HUDEP-2 (cell line): Measurements from ENCODE around the gene DNAJC4.
A peak's percentile ranks its signal among the peaks of the same experiment; 100 is the strongest.

Experiments
- DNase-seq, 76 experiments: peaks; one replicate each; lab custom pipeline; 2025; ENCODE audit not compliant: unreplicated experiment in 76 of 76; lab: John Stamatoyannopoulos, UW

DNAJC4 gene

DNA sequence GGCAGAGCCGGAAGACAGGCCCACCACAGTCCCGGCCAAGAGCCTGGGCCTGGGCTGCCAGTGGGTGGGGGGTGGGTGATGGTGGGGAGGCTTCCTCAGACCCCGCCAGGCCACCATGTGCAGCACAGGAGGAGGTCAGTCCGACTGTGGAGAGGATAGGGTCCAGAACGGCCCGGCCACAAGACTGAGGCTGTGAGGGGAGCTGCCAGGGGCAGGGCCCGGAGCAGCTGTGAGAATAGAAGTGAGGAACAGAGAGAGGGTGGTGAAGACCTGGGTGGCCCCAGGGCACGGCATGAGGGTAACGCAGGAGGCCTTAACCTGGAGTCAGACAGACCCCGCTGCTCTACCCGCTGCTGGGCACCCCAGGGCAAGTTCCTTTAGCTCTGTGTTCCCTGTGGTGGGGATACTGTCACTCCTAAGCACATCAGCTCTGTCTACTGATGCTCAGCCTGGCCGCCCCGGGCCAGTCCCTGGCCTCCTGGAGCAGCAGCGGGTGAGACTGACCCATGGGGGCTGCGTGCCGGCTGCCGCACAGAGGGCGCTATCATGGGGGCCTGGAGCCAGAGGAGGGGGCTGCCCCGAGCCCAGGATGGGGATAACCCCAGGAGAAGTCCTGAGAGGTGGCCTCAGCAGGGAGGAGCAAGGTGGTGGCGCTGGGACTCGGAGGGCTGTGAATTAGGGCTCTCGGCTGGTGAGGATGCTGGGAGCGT lies 22.1 kb upstream of the DNAJC4 start:
- no peak for DNase-seq

DNA sequence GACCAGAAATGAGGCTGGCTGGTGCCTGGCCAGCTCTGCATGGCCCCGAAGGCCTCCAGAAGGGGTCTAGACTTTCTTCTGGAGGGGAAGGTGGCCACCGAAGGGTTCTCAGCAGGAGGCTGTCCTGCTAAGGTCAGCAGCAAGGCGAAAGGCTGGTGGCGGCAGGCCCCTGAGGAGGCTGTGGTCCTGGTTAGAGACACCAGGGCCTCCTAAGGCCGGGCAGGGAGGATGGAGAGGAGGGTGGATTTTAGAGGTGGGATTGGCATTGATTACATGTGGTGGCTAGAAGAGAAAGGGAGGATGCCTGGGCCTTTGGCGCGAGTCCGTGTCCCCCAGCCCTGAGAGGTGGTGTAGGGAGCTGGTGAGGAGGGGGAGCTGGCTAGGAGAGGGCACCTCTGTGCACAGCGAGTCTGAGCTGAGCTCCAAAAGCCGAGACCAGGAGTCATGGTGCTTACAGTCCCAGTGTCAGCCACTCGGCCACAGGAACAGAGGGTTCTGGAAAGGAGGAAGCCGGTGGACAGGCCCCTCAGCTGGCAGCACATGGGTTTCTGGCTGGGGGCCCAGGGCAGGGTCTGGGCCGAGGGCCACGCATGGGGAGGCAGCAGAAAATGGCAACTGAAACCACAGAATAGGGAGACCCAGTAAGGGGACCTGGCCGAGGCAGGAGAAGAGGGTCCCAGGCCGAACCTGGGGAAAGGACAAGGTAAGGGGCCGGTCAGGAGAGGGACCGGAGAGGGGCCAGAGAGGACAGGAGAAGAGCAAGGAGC lies 21.4 kb upstream of the DNAJC4 start:
- no peak for DNase-seq

DNA sequence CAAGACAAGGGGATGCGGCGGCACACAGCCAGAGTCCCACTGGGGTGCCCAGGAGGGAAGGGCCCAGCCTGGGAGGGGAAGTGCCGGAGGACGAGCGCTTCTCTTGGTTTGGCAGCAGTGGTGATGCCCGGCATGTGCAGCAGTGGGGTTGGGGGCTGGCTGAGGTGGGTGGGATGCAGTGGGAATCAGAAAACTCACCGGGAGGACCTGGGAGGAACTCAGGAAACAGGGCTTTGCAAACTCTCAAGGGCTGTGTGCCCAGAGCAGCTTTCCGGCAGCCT lies 20.8 kb upstream of the DNAJC4 start:
- DNase-seq = no peak

DNA sequence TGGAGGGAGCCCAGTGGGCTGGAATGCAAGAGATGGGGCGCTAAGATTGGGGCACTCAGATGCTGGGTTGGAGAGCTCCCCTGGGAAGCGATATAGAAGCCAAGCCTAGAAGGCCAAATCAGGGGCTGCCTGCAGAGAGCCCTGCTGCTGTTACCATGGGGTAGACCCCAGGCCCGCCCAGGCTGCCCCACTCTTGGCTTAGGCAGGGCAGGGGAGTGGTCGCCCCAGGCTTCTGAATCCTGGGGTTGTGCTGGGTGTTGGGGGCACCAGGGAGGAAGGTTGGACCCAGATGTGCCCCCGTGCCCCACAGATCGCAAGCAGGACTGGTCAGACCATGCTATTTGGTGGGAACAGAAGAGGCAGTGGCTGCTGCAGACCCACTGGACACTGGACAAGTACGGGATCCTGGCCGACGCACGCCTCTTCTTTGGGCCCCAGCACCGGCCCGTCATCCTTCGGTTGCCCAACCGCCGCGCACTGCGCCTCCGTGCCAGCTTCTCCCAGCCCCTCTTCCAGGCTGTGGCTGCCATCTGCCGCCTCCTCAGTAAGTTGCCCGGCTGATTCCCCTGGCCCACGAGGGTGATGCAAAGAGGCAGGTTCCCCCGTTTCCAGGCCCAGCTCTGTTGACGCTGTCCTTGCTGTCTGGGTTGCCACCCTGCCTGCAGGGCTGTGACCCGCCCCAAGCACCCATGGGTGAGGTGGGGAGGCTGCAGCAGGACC lies 19.9 kb upstream of the DNAJC4 start:
- no peak for DNase-seq

DNA sequence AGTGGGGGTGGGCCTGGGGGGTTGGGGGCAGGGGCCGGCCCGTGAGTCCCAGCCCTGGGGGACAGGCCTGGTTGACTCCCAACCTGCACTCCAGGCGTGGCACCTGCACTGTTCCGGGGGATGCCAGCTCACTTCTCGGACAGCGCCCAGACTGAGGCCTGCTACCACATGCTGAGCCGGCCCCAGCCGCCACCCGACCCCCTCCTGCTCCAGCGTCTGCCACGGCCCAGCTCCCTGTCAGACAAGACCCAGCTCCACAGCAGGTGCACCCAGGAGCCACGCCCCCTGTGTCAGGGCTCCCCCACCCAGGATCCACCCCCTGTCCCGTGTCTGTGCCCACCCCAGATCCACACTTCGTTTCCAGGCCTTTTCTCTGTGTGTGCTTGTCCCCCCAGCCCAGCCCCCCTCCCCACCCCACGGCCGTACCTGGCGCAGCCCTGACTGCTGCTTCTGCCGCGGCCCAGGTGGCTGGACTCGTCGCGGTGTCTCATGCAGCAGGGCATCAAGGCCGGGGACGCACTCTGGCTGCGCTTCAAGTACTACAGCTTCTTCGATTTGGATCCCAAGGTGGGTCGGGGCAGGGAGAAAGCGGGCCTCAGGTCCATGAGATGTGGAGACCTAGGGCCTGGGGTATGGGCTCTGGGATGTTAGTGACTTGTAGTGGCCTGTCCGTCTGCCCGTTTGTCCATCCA lies 19.0 kb upstream of the DNAJC4 start:
- no peak for DNase-seq

DNA sequence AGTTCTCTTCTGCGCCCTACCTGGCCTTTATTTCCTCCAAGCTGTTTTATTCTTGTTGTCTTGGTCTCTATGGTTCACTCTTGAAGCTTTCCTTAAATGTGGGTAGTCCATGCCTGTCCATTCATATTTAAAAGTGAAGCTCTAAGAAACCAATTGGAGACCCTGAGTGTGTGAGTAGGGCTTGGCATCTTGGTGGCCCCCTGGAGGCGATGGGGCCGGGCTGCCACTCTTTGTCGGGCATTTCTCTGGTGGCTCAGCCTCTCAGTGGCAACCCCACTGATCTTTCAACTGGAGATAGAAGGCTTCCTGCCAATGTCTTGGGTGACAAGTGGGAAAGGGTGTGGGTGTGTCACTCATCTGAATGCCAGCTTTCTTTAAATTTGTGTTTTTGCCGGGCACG lies 13.5 kb upstream of the DNAJC4 start:
- DNase-seq = no peak

DNA sequence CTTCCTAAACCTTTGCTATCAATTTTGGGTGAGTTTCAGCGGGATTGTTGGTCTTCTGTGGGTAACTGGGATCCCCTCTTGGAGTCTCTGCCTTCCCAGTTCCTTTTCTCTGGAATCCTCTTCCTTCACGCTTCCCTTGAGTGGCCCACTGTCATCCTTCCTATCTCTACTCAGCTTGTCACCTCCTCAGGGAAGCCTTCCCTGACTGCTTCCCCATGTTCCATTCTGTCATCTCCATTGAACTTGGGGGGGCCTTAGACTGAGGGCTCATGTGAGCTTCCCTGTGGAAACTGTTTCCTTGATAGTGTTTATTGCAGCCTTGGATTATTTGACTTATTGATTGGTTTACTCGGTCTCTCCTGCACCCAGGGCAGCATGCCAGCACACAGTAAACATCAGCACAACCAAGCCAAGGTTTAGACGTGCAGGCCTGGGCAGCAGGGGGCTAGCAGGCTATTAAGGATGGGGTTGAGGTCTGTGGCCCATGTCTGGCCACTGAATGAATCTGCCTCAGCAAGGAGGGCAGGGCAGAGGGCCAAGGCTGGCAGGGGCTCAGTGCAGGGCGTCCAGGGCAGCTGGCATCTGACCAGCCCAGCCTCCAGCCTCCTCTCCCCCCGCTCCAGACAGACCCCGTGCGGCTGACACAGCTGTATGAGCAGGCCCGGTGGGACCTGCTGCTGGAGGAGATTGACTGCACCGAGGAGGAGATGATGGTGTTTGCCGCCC lies 11.6 kb upstream of the DNAJC4 start:
- no peak for DNase-seq

DNA sequence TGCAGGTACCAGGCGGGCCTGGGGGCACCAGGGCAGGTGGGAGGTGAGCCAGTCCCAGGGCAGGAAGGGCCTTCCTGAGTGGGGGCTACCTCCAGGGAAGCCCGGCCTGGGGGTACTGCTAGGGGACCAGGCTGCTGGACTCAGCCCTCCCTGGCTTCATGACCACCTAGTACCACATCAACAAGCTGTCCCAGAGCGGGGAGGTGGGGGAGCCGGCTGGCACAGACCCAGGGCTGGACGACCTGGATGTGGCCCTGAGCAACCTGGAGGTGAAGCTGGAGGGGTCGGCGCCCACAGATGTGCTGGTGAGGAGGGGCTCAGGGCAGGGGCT lies 11.0 kb upstream of the DNAJC4 start:
- no peak for DNase-seq

DNA sequence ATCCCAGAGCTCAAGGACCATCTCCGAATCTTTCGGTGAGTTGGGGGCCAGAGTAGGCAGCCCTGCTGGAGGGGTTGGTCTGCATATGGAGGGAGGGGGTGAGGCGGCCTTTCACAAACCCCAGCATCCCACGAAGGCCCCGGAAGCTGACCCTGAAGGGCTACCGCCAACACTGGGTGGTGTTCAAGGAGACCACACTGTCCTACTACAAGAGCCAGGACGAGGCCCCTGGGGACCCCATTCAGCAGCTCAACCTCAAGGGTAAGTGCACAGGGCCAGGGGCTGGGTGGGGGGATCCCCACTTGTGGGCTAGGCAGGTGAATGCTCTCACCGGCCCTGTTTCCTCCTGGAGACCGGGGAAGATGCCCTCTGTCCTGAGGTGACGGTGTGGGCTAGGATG lies 10.6 kb upstream of the DNAJC4 start:
- no peak for DNase-seq

DNA sequence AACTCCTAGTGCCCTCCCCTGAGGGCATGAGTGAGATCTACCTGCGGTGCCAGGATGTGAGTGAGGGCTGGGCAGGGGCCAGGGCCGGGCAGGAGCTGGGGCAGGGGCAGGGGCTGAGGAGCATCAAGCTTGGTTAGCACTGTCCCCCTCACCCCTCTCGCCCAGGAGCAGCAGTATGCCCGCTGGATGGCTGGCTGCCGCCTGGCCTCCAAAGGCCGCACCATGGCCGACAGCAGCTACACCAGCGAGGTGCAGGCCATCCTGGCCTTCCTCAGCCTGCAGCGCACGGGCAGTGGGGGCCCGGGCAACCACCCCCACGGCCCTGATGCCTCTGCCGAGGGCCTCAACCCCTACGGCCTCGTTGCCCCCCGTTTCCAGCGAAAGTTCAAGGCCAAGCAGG lies 10.1 kb upstream of the DNAJC4 start:
- no peak for DNase-seq

DNA sequence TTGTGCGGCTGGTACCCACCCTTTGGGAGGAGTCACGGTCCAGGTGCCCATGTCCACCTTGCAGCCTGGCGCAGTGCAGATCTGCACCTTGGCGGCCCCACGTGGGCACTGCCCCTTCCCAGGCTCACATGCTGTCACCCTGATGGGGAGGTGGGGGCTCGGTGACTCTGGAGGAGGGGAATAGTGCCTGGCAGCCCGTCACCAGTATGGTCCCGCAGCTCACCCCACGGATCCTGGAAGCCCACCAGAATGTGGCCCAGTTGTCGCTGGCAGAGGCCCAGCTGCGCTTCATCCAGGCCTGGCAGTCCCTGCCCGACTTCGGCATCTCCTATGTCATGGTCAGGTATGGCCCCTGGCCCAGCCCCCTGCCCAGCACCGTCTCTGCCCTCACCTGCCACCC lies 9.6 kb upstream of the DNAJC4 start:
- DNase-seq = no peak

DNA sequence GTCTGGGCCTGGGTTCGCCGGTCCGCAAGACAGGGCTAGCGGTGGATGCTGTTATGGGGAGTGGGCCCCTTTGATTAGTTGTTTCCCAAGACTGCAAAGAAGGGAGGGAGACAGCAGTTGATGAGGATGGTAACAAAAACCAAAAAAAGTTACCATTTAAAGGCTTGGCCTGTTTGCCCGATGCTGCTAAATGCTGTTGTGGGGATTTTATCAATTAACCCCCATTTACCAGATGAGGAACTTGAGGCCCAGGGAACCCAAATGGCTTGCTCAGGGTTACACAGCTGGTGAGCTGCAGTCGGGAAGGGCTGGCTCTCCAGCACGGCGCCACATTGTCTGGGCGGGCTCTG lies 7.7 kb upstream of the DNAJC4 start:
- no peak for DNase-seq

DNA sequence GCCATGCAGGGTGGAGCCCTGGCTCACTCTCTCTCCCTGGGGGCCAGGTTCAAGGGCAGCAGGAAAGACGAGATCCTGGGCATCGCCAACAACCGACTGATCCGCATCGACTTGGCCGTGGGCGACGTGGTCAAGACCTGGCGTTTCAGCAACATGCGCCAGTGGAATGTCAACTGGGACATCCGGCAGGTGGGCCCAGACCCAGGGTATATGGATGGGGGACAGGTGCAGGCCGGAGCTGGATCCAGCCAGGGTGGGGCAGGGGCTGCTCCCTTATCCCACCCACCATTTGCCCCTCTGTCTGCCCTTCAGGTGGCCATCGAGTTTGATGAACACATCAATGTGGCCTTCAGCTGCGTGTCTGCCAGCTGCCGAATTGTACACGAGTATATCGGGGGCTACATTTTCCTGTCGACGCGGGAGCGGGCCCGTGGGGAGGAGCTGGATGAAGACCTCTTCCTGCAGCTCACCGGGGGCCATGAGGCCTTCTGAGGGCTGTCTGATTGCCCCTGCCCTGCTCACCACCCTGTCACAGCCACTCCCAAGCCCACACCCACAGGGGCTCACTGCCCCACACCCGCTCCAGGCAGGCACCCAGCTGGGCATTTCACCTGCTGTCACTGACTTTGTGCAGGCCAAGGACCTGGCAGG lies 7.2 kb upstream of the DNAJC4 start:
- DNase-seq = no peak

DNA sequence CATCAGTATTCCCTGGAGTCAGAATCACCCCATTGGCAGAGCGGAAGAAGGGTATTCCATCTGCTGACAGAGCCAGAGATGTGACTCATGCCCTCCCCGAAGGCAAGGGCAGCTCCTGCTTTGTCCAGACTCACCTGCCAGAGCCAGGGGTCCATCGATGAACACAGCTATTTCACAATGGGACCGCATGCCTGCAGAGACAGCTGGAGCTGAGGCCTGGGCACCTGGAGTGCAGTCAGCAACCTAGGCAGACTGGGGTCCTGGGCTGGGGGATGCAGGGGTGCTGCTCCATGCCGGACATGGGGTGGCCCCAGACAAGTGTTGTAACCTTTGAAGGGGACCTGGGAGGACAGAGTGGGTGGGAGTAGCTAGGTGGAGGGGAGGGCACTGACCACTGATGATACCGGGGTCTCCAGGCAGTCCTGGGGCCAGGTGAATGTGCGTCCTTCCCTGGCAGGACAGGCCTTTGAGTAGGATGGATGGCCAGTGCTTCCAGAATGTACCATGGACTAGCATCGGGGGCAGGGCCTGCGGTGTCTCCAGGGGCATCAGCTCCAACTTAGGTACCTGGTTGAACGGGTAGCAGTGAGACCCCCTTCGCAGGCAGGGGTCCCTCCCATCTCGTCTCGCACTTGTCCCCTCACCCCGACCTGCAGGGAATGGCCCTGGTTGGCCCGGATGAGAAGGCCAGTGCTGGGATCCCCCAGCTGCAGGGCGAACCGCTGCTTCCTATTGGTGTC lies 6.0 kb upstream of the DNAJC4 start:
- no peak for DNase-seq

DNA sequence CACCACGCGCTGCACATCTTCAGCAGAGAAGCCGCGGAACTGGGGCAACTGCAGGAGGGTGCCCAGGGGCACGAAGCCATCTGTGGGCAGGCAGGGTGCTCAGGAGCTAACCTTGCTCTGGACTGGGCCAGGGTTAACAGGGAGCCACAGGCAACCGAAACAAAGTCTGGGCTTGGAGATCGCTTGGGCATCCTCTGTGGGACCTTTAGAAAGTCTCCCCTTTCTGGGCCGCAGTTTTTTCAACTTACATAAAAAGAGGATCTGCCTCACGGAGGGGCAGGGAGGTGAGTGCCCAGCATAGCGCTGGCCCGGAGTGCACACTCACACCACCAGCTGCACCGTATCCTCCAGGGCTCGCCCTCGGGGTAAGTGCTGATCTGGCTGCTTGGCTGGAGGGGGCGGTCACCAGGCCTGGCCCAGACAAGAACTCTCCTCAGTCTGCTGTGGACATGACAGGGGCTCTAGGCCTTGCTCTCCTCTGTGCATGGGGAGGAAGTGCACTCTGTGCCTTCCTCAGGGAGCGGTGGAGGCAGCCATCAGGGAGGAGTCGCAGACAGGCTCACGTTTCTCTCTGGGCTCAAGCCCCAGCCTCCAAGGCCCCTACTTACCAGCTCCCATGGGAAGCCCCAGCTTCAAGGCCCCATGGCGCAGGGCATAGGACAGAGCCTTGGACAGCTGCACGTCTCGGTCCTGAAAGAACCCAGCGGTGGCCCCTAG lies 5.3 kb upstream of the DNAJC4 start:
- no peak for DNase-seq

DNA sequence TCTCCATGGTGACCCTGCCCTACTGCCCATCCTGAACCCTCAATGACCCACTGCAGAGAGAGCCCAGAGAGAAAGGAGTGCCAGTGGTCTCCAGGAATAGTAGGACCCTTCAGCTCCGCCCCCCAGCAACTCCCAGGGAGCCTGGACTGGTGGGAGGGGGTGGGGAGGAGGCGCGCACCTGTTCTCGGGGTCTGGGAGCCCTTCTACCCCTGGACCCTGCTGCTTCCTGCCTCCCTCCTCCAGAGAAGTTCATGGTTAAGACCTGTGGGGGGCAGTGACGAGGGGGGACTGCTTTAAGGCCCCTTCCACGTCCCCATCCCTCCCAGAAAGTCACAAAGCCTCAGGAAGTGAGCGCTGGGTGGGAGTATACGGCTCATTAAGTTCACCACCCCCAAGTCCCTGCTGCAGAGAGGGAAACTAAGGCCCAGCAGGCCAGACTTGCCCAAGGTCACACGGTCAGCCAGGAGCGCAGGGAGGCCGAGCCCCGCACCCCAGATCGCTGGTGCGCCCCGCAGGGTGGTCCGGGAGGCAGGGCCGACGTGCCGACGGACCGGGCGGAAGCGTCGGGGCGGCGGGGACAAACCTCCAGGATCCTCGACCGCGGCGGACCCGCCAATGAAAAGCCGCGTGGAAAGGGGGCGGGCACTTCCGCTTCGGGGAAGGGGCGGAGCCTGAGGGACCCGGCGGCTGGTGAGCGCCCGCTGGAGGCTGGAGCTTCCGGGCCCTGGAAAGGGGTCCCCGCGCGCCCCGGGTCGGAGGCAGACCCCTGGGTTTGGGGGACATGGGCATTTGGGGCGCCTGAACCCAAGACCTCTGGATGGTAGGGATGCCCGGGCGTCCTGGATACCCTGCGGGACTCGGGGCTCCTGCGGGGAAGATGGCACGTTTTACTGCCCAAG lies 4.5 kb upstream of the DNAJC4 start, which contains the start of the genes NUDT22 and TRPT1:
Gene NUDT22 (plus strand): TSS at position 667 of the 899 bp plus-strand sequence. CDS start 379 bp downstream, outside the sequence.
Gene TRPT1 (minus strand): TSS at position 579 of the 899 bp plus-strand sequence. CDS start 326 bp downstream, at position 253.
- peak in 71 of 76 experiments; percentile 42 to 92 (median 78) for DNase-seq

DNA sequence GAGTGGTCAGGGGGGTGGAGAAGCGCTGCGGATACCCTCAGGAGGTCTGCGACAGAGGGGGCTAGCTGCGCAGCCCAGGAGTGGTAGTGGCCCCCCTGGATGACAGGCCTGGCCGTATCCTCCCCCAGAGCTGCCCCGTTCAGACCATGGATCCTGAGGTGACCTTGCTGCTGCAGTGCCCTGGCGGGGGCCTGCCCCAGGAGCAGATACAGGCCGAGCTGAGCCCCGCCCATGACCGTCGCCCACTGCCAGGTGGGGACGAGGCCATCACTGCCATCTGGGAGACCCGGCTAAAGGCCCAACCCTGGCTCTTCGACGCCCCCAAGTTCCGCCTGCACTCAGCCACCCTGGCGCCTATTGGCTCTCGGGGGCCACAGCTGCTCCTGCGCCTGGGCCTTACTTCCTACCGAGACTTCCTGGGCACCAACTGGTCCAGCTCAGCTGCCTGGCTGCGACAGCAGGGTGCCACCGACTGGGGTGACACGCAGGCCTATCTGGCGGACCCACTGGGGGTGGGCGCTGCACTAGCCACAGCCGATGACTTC lies 3.8 kb upstream of the DNAJC4 start:
- DNase-seq = peak in 57 of 76 experiments; percentile 11 to 67 (median 50)
